Esophagus squamous epithelium (tissue), 4 donors: ENCODE data around the gene RNF26.

Experiments
- POLR2A ChIP-seq, 4 donors: fragments of 450-650 bp; IDR thresholded peaks; one replicate each; pipeline ENCODE4 v1.6.1; 2017; ENCODE audit warnings: antibody characterized with exemption in 4 of 4, mild to moderate bottlenecking in 4 of 4, moderate library complexity in 3 of 4
- TF ChIP-seq, protein P1 (sequence below), 6 experiments: fragments of 450-650 bp in 4 of 6; fragments of 200-600 bp in 2 of 6; sonication (generic) in 2 of 6; IDR thresholded peaks; one replicate each; pipeline ENCODE4 v1.5.1; 2016 to 2019; ENCODE audit warnings: antibody characterized with exemption in 6 of 6, mild to moderate bottlenecking in 4 of 6, moderate library complexity in 4 of 6

DNA sequence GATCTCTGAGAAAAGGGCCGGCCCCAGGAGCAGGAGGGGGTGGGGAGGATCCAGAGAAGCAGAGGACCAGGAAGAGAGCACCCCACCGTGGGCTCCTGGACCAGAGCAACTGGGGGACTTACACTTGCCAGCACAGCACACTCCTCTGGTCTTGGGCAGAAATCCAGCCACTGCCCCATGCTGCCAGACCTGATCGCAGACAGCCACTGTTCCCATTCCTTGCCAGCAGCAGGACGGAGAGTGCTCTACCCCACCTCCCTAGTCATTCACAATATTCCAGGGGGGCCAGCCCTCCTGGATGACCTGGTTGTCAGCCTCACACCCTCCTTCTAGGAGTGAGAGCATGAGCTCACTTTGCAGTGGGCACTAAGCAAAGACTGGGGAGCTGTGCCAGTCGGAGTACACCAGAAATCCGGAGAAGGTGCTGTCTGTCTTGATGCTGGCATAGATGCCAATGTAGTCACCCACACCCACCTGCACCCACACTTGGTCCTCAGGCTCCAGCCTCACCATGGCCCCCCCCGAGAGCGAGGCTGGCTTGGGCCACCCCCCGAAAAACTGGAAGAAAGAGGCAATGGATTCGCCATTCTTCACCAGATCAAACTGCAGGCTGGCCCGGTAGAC is 4.8 kb downstream of the RNF26 start:
- no peak for TF ChIP-seq POLR2A (IDR thresholded peaks at IDR 0.05)
- TF ChIP-seq, protein P1, sequence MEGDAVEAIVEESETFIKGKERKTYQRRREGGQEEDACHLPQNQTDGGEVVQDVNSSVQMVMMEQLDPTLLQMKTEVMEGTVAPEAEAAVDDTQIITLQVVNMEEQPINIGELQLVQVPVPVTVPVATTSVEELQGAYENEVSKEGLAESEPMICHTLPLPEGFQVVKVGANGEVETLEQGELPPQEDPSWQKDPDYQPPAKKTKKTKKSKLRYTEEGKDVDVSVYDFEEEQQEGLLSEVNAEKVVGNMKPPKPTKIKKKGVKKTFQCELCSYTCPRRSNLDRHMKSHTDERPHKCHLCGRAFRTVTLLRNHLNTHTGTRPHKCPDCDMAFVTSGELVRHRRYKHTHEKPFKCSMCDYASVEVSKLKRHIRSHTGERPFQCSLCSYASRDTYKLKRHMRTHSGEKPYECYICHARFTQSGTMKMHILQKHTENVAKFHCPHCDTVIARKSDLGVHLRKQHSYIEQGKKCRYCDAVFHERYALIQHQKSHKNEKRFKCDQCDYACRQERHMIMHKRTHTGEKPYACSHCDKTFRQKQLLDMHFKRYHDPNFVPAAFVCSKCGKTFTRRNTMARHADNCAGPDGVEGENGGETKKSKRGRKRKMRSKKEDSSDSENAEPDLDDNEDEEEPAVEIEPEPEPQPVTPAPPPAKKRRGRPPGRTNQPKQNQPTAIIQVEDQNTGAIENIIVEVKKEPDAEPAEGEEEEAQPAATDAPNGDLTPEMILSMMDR (IDR thresholded peaks at IDR 0.05) = no peak
